GM12878 (cell line): ENCODE measurements around the gene CFAP97. TPM values are rescaled to one million over a fixed set of nuclear protein-coding genes. Genes with fewer than 3 reads are reported as not detected.
"Not testable (repeated sequence)": the region's sequence is repeated elsewhere in the genome, so short reads cannot be mapped to it uniquely, and the experiment has no call there.

Experiments used
- ATAC-seq: fragments of 200-7000 bp; cut with Tn5 transposase; 3 replicates; pipeline ENCODE4 v1.9.1; 2020; ENCODE audit warnings: mild to moderate bottlenecking, moderate library complexity
- BruUV-seq: library from RNA; stranded (reverse); fragments of 400-500 nt; replicated peaks from 2 replicates; lab custom pipeline; 2021; lab: Mats Ljungman, UMichigan
- CTCF ChIA-PET: fragments of 300-600 bp; sonication (Branson Sonifier 250); formaldehyde crosslinking; extraction: SDS; loops from one replicate; lab custom pipeline; 2021; ENCODE audit warnings: inconsistent platforms; lab: Yijun Ruan, JAX
- POLR2A ChIA-PET: fragments of 350-600 bp; formaldehyde crosslinking; extraction: SDS; loops from one replicate; lab custom pipeline; 2021; ENCODE audit warnings: inconsistent platforms; lab: Charles Lee
- RAD21 ChIA-PET: fragments of 300-600 bp; sonication (Branson Sonifier 250); formaldehyde crosslinking; loops from one replicate; lab custom pipeline; 2023; ENCODE audit warnings: antibody characterized with exemption; ENCODE audit not compliant: unreplicated experiment; lab: Charles Lee
- SMC1A ChIA-PET: fragments of 300-600 bp; sonication (Branson Sonifier 250); formaldehyde crosslinking; loops from one replicate; lab custom pipeline; 2023; ENCODE audit not compliant: unreplicated experiment, uncharacterized antibody; lab: Charles Lee
- DNase-seq: peaks from one replicate; pipeline ENCODE4 v3.0.0-alpha.2; 2011; ENCODE audit warnings: low read depth, low spot score
- FAIRE-seq: peaks from 3 replicates; lab custom pipeline; 2011; peaks lifted over from hg19 to GRCh38; lab: Jason Lieb, UNC
- H2AFZ ChIP-seq: 2 replicates; pipeline ENCODE4 v1.6.0; 2011; ENCODE audit warnings: low read depth, low read length, control low read depth; ENCODE audit not compliant: control insufficient read depth
- H3K27ac ChIP-seq: 2 replicates; pipeline ENCODE4 v1.5.1; 2011; ENCODE audit warnings: control low read depth; ENCODE audit not compliant: control insufficient read depth, insufficient read depth
- H3K27me3 ChIP-seq, 2 experiments: replicated peaks in 1 of 2; 2 replicates each; pipeline versions ENCODE4 v1.6.0 to v1.6.1; 2011; ENCODE audit warnings: low read length in 1 of 2; ENCODE audit not compliant: control insufficient read depth in 2 of 2, insufficient read depth in 2 of 2
- H3K36me3 ChIP-seq, 2 experiments: 2 replicates each; pipeline ENCODE4 v1.5.1; 2011; ENCODE audit warnings: low read length in 1 of 2; ENCODE audit not compliant: control insufficient read depth in 2 of 2, insufficient read depth in 2 of 2
- H3K4me1 ChIP-seq: 2 replicates; pipeline ENCODE4 v1.6.1; 2011; ENCODE audit warnings: mild to moderate bottlenecking, low read length, moderate library complexity, mixed read lengths; ENCODE audit not compliant: control insufficient read depth, insufficient read depth
- H3K4me2 ChIP-seq: 2 replicates; pipeline ENCODE4 v1.6.0; 2011; ENCODE audit warnings: control low read depth; ENCODE audit not compliant: control insufficient read depth, insufficient read depth
- H3K4me3 ChIP-seq: fragments of 200-600 bp; sonication (generic); 2 replicates; pipeline ENCODE4 v1.5.1; 2016
- H3K79me2 ChIP-seq: 2 replicates; pipeline ENCODE4 v1.6.0; 2011; ENCODE audit warnings: low read length; ENCODE audit not compliant: control insufficient read depth, insufficient read depth
- H3K9ac ChIP-seq: 2 replicates; pipeline ENCODE4 v1.8.0; 2011; ENCODE audit warnings: low read length, control low read depth, mixed read lengths; ENCODE audit not compliant: control insufficient read depth, insufficient read depth
- H3K9me3 ChIP-seq: replicated peaks from 3 replicates; pipeline ENCODE4 v1.5.1; 2011; ENCODE audit warnings: mild to moderate bottlenecking, low read length; ENCODE audit not compliant: control insufficient read depth, insufficient read depth
- H4K20me1 ChIP-seq: 2 replicates; pipeline ENCODE4 v1.6.0; 2011; ENCODE audit not compliant: control insufficient read depth, insufficient read depth
- CREB1 ChIP-seq: IDR thresholded peaks from 2 replicates; pipeline ENCODE4 v1.6.1; 2012; ENCODE audit warnings: low read depth, mild to moderate bottlenecking, inconsistent platforms
- IKZF2 ChIP-seq, 2 experiments: fragments of 450-650 bp; IDR thresholded peaks; 2 replicates each; pipeline ENCODE4 v1.6.1; 2017; ENCODE audit warnings: mild to moderate bottlenecking in 2 of 2, moderate library complexity in 2 of 2
- JUNB ChIP-seq: IDR thresholded peaks from 2 replicates; pipeline ENCODE4 v1.6.1; 2016; ENCODE audit warnings: antibody characterized with exemption, mild to moderate bottlenecking
- NFYA ChIP-seq: IDR thresholded peaks from 2 replicates; pipeline ENCODE4 v1.6.1; 2011; ENCODE audit warnings: low read depth, mild to moderate bottlenecking, low read length, improper control_type of control experiment, borderline replicate concordance
- RUNX3 ChIP-seq: IDR thresholded peaks from 2 replicates; pipeline ENCODE4 v1.6.1; 2012; ENCODE audit warnings: low read length, inconsistent platforms
- SIN3A ChIP-seq: IDR thresholded peaks from 2 replicates; pipeline ENCODE4 v1.6.1; 2012; ENCODE audit warnings: low read depth, low read length, improper control_type of control experiment
- WGBS: methylation state at CpG from one replicate; pipeline ENCODE4 v1.1.6; 2016; ENCODE audit warnings: low lambda C conversion rate; ENCODE audit not compliant: insufficient replicate concordance, insufficient coverage; ENCODE audit errors: missing lambda C conversion rate; 5-methylcytosine and 5-hydroxymethylcytosine counted together
- in situ Hi-C: fragments of 300-500 bp; cut with MboI; formaldehyde crosslinking; loops from 9 replicates; pipeline ENCODE4 v1.14.3; 2018; ENCODE audit warnings: mixed read lengths
- intact Hi-C: fragments of 100-400 bp; cut with micrococcal nuclease; formaldehyde crosslinking; loops from one replicate; pipeline ENCODE4 v1.14.2; 2022; ENCODE audit not compliant: unreplicated experiment
- polyA plus RNA-seq, 11 experiments: library from polyadenylated mRNA; depleted of rRNA in 4 of 11; unstranded in 6 of 11; stranded (reverse) in 5 of 11; fragments of >200 nt; fragmentation: Nextera tagmentation in 4 of 11; fragmentation: Illumina TruSeq in 1 of 11; extraction: Ambion mirVana in 4 of 11; extraction: Trizol in 1 of 11; gene quantifications; 1 replicate in 1 of 11; 2 replicates in 10 of 11; pipeline versions ENCODE4 v1.2.1 to v1.2.3, GENCODE V29; 2011 to 2016; ENCODE audit warnings: inconsistent platforms in 2 of 11, missing spikeins in 2 of 11, low read depth in 1 of 11
- total RNA-seq, 4 experiments: library from RNA; depleted of rRNA in 3 of 4; stranded (reverse); fragments of >200 nt in 3 of 4; fragmentation: Illumina TruSeq in 1 of 4; extraction: Trizol in 1 of 4; gene quantifications; 2 replicates each; pipeline versions ENCODE4 v1.2.1 to v1.2.3, GENCODE V29; 2013 to 2021
- TF ChIP-seq, protein P1 (sequence below), 3 experiments: IDR thresholded peaks in 2 of 3; conservative IDR thresholded peaks in 1 of 3; 2 replicates each; pipeline ENCODE4 v1.5.1; 2011; ENCODE audit warnings: low read depth in 3 of 3, low read length in 3 of 3, mild to moderate bottlenecking in 3 of 3, control low read depth in 2 of 3, moderate library complexity in 2 of 3, inconsistent platforms in 1 of 3, mixed read lengths in 1 of 3; ENCODE audit not compliant: control insufficient read depth in 2 of 3, insufficient read depth in 1 of 3; ENCODE audit errors: extremely low read depth in 1 of 3
- TF ChIP-seq, protein P2 (sequence below): fragments of 450-650 bp; IDR thresholded peaks from 2 replicates; pipeline ENCODE4 v1.6.1; 2016; ENCODE audit warnings: mild to moderate bottlenecking

Gene CFAP97
- total and polyA plus RNA-seq, 10 of the 15 experiments (the other 5 are each of a cell fraction or from before 2014, with no cell fraction given): 26.4 to 62.7 (median 48.0) TPM

DNA sequence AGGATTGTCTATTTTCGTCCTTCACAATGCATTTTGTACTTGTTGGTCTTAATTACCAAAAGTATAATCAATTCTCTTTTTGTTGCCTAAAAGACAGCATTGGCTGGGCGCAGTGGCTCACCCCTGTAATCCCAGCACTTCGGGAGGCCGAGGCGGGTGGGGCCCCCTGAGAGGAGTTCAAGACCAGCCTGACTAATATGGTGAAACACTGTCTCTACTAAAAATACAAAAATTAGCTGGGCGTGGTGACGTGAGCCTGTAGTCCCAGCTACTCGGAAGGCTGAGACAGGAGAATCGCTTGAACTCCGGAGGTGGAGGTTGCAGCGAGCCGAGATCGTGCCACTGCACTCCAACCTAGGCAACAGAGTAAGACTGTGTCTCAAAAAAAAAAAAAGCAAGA lies 1.3 kb upstream of the CFAP97 start:
- peaks cover 26% of the 10 kb centered on the region for H3K4me1 ChIP-seq
- ChIA-PET POLR2A (interaction anchor here (0.6 to 1.0 kb wide), 6 partner anchors 11 to 619 kb away, joined by 3 to 6 read pairs (median 3); no protein-coding TSS in a partner anchor), RAD21 (interaction anchor here (0.9 to 2.1 kb wide), 5 partner anchors 8 to 191 kb away, joined by 3 to 6 read pairs (median 4); partner anchors contain the start of gene LRP2BP), SMC1A (interaction anchor here (0.6 to 1.4 kb wide), 5 partner anchors 8 to 201 kb away, joined by 3 to 4 read pairs (median 3); no protein-coding TSS in a partner anchor), CTCF (interaction anchor here (0.8 to 1.7 kb wide), 7 partner anchors 8 to 393 kb away, joined by 3 to 5 read pairs (median 4); no protein-coding TSS in a partner anchor)
- FAIRE-seq, intact Hi-C loops, BruUV-seq, H3K36me3 ChIP-seq, H2AFZ ChIP-seq, DNase-seq, ATAC-seq, H3K27me3 ChIP-seq, in situ Hi-C loops, H4K20me1 ChIP-seq, H3K9me3 ChIP-seq: not testable (repeated sequence)
- H3K27ac ChIP-seq: peak overlapping the region; percentile 69
- 6% methylated on average over 13 of the region's 13 CpGs for WGBS
- H3K79me2 ChIP-seq: peaks cover 69% of the 10 kb centered on the region
- TF ChIP-seq JUNB: peak; percentile 41; the same call in 1 of the 2 replicates
- TF ChIP-seq IKZF2 (IDR thresholded peaks at IDR 0.05): 0 out of 4 replicates have a peak, but pooled peaks of 1 of the 2 experiments have one; percentile 4
- 0 out of 2 replicates have a peak, but pooled peaks have one; percentile 30 for TF ChIP-seq CREB1
- H3K4me3 ChIP-seq: peak overlapping the region; percentile 61
- peak overlapping the region; percentile 69 for H3K4me2 ChIP-seq
- H3K9ac ChIP-seq: peak overlapping the region; percentile 18

DNA sequence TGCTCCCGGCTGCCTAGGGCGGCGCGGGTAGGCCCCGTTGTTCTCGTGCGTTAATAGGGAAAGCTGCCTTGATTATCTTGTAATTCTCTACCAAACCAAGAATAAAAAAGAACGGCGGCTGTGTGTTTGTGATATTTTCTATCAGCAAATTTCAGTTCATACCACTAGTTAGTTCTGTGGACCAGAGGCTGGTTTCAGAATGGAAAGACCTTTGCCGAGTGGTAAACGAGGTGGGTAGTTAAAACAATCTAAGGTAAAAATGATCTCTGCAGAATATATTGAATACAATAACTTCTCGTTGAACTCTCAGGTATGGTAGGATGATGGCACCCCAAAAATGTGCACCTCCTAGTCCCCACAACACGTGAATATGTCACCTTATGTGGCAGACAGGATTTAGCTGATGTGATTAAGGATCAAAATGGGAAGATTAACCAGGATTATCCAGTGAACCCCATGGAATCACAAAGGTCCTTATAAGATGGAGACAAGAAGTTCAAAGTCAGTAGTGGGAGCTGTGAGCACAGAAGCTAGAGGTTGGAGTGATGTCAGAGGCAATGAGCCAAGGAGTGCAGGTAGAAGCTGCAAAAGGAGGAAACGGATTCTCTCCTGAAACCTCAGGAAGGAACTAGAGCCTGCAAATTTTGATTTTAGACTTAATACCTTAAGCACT lies 574 bp upstream of the CFAP97 start:
- DNase-seq (no peak), ATAC-seq (no peak), FAIRE-seq (no peak)
- H3K4me3 ChIP-seq: peak overlapping the region; percentile 61
- peak overlapping the region; percentile 75 for H2AFZ ChIP-seq
- in situ Hi-C loops (no loop called here), intact Hi-C loops (no loop called here)
- POLR2A ChIA-PET: interaction anchor here (0.6 to 1.0 kb wide), 8 partner anchors 10 to 618 kb away, joined by 3 to 6 read pairs (median 3); partner anchors contain the start of gene LRP2BP
- H3K9me3 ChIP-seq: no peaks in the 10 kb centered on the region
- peak overlapping the region; percentile 93 for H3K9ac ChIP-seq
- peak overlapping the region; percentile 69 for H3K4me2 ChIP-seq
- H4K20me1 ChIP-seq: no peaks in the 10 kb centered on the region
- peak overlapping the region; percentile 86 for H3K27ac ChIP-seq
- H3K79me2 ChIP-seq: peaks cover 65% of the 10 kb centered on the region
- BruUV-seq: TSS peak; percentile 66
- CTCF ChIA-PET: interaction anchor here (0.9 to 1.7 kb wide), 6 partner anchors 9 to 394 kb away, joined by 3 to 5 read pairs (median 4); no protein-coding TSS in a partner anchor
- RAD21 ChIA-PET: interaction anchor here (0.9 to 2.1 kb wide), 5 partner anchors 8 to 191 kb away, joined by 3 to 6 read pairs (median 4); partner anchors contain the start of gene LRP2BP
- peaks cover 26% of the 10 kb centered on the region for H3K4me1 ChIP-seq
- H3K36me3 ChIP-seq: no peaks in the 10 kb centered on the region
- no peaks in the 10 kb centered on the region for H3K27me3 ChIP-seq
- SMC1A ChIA-PET: interaction anchor here (0.8 to 1.4 kb wide), 6 partner anchors 8 to 201 kb away, joined by 3 to 5 read pairs (median 4); no protein-coding TSS in a partner anchor
- WGBS: 0% methylated on average over 14 of the region's 14 CpGs
- TF ChIP-seq SIN3A: peak; percentile 96; the same call in 1 of the 2 replicates
- no peak for TF ChIP-seq NFYA
- TF ChIP-seq, protein P1, sequence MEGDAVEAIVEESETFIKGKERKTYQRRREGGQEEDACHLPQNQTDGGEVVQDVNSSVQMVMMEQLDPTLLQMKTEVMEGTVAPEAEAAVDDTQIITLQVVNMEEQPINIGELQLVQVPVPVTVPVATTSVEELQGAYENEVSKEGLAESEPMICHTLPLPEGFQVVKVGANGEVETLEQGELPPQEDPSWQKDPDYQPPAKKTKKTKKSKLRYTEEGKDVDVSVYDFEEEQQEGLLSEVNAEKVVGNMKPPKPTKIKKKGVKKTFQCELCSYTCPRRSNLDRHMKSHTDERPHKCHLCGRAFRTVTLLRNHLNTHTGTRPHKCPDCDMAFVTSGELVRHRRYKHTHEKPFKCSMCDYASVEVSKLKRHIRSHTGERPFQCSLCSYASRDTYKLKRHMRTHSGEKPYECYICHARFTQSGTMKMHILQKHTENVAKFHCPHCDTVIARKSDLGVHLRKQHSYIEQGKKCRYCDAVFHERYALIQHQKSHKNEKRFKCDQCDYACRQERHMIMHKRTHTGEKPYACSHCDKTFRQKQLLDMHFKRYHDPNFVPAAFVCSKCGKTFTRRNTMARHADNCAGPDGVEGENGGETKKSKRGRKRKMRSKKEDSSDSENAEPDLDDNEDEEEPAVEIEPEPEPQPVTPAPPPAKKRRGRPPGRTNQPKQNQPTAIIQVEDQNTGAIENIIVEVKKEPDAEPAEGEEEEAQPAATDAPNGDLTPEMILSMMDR (IDR thresholded peaks at IDR 0.05 in 2 of 3, conservative IDR thresholded peaks at IDR 0.05 in 1 of 3; ENCODE audit: control insufficient read depth in 2 of 3, extremely low read depth in 1 of 3, insufficient read depth in 1 of 3, low read depth in 3 of 3, low read length in 3 of 3): peak in 1 of 3 experiments; percentile 12; a peak in 1 of 6 replicates
- no peak for TF ChIP-seq RUNX3
- TF ChIP-seq, protein P2, sequence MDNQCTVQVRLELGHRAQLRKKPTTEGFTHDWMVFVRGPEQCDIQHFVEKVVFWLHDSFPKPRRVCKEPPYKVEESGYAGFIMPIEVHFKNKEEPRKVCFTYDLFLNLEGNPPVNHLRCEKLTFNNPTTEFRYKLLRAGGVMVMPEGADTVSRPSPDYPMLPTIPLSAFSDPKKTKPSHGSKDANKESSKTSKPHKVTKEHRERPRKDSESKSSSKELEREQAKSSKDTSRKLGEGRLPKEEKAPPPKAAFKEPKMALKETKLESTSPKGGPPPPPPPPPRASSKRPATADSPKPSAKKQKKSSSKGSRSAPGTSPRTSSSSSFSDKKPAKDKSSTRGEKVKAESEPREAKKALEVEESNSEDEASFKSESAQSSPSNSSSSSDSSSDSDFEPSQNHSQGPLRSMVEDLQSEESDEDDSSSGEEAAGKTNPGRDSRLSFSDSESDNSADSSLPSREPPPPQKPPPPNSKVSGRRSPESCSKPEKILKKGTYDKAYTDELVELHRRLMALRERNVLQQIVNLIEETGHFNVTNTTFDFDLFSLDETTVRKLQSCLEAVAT: no peak
